Neural crest cell (in vitro differentiated cells): ENCODE data around the gene SENP6. TPM values are rescaled to one million over a fixed set of nuclear protein-coding genes. Genes with fewer than 3 reads are reported as not detected.

Source experiments
- DNase-seq: peaks from one replicate; pipeline ENCODE4 v3.0.0; 2021; ENCODE audit warnings: low read depth, mixed read lengths, low spot score
- H3K27ac Mint-ChIP-seq: one replicate; pipeline ENCODE4 v1.8.0; 2021; ENCODE audit warnings: mild to moderate bottlenecking, mixed read lengths; ENCODE audit not compliant: unreplicated experiment
- H3K27me3 Mint-ChIP-seq: 2 replicates; pipeline ENCODE4 v1.8.0; 2021; ENCODE audit warnings: low read depth, mild to moderate bottlenecking, mixed read lengths
- H3K36me3 Mint-ChIP-seq: 2 replicates; pipeline ENCODE4 v1.8.0; 2021; ENCODE audit warnings: low read depth, mild to moderate bottlenecking, mixed read lengths
- H3K4me1 Mint-ChIP-seq: 2 replicates; pipeline ENCODE4 v1.8.0; 2021; ENCODE audit warnings: mixed read lengths
- H3K4me3 Mint-ChIP-seq: one replicate; pipeline ENCODE4 v1.8.0; 2021; ENCODE audit warnings: mild to moderate bottlenecking, mixed read lengths
- H3K9me3 Mint-ChIP-seq: 2 replicates; pipeline ENCODE4 v1.8.0; 2021; ENCODE audit warnings: mixed read lengths
- total RNA-seq: library from RNA; stranded (reverse); gene quantifications from 2 replicates; pipeline ENCODE4 v1.2.1, GENCODE V29; 2021
- TF ChIP-seq, protein P1 (sequence below): fragments of 200-600 bp; sonication (generic); conservative IDR thresholded peaks from 2 replicates; pipeline ENCODE4 v1.5.0; 2021; ENCODE audit warnings: antibody characterized with exemption, mild to moderate bottlenecking

The SENP6 gene
- total RNA-seq, 1 donor from 2014 or later = 96.5 TPM

DNA sequence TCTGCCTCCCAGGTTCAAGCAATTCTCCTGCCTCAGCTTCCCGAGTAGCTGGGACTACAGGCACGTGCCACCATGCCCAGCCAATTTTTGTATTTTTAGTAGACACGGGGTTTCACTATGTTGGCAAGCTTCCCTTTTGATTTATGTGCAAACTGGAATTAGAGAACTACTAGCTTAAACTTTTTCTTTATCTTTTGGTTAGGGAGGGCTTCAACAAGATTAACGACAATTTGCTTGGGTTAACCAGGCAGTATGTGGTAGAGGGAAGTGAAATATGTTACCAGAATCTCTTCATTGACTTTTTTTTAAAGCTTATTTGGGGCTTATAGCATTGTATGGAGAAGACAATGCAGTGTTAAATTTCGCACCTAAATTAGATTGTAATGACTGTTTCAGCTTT lies 156.4 kb downstream of the SENP6 start:
- no peaks in the 10 kb centered on the region for H3K27me3 Mint-ChIP-seq
- no peak overlapping the region for H3K4me3 Mint-ChIP-seq
- H3K9me3 Mint-ChIP-seq = no peaks in the 10 kb centered on the region
- no peak for DNase-seq
- no peaks in the 10 kb centered on the region for H3K36me3 Mint-ChIP-seq
- no peak overlapping the region for H3K27ac Mint-ChIP-seq
- peaks cover 17% of the 10 kb centered on the region for H3K4me1 Mint-ChIP-seq
- TF ChIP-seq, protein P1, sequence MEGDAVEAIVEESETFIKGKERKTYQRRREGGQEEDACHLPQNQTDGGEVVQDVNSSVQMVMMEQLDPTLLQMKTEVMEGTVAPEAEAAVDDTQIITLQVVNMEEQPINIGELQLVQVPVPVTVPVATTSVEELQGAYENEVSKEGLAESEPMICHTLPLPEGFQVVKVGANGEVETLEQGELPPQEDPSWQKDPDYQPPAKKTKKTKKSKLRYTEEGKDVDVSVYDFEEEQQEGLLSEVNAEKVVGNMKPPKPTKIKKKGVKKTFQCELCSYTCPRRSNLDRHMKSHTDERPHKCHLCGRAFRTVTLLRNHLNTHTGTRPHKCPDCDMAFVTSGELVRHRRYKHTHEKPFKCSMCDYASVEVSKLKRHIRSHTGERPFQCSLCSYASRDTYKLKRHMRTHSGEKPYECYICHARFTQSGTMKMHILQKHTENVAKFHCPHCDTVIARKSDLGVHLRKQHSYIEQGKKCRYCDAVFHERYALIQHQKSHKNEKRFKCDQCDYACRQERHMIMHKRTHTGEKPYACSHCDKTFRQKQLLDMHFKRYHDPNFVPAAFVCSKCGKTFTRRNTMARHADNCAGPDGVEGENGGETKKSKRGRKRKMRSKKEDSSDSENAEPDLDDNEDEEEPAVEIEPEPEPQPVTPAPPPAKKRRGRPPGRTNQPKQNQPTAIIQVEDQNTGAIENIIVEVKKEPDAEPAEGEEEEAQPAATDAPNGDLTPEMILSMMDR = no peak

DNA sequence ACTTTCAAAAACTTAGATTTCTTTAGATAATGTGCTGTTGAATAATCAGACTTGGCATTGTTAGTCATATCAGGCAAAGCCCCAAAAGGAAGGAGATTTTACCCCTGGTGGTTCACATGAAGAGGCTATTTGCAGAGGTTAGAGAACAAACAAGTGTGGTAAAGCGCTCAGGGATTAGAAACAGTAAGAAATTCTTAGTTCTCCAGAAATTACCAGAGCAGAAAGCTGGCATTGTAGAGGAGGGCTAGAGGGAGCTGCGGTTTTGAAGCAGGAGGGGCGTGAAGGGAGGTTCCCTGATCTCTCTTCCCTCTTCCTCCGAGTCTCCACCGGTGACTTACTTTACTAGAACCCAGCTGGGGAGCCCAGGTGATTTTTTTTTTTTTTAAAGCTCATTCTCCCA lies 157.5 kb downstream of the SENP6 start:
- DNase-seq = no peak
- Mint-ChIP-seq H3K36me3 (no peaks in the 10 kb centered on the region), H3K27ac (no peak overlapping the region), H3K4me3 (no peak overlapping the region), H3K4me1 (peaks cover 17% of the 10 kb centered on the region), H3K27me3 (no peaks in the 10 kb centered on the region), H3K9me3 (no peaks in the 10 kb centered on the region)
- TF ChIP-seq, protein P1 = no peak

DNA sequence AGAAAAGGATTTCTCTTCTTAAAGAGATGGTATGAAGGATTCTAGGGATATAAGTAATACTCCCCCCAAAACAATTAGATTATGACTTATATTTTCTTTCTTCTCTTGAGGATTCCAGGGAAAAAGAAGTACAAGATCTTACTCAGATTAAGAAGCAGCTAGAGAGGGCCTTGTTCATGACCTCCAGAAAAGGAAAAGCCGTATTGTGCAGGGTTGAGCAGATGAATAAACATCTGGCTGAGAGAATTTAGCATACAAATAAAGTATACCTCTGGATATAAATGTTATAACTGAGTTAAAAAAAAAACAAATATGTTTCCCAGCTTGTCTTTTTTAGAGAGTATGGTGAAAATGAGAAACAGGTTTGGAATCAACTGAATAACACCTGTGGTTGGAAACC lies 158.6 kb downstream of the SENP6 start:
- H3K36me3 Mint-ChIP-seq = no peaks in the 10 kb centered on the region
- H3K27ac Mint-ChIP-seq = no peak overlapping the region
- TF ChIP-seq, protein P1 = no peak

DNA sequence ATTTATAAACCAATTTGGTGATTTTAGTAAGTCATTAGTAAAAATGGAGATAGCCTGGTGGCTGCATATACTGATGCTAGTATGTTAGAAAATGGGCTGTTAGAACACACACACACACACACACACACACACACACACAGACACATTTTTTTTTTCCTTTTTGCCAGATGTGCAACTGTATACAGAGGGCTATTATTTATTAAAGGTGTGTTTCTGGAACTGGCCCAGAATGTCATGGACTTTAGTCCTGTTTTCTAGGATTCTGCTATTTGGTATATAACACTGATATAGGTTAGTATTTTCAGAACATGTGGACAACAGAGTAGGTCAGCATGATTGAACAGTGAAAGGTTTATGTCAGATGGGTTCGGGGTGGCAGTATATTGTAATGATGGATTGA lies 159.8 kb downstream of the SENP6 start:
- H3K4me3 Mint-ChIP-seq = no peak overlapping the region
- TF ChIP-seq, protein P1 = no peak
- no peak overlapping the region for H3K27ac Mint-ChIP-seq
- no peaks in the 10 kb centered on the region for H3K27me3 Mint-ChIP-seq
- H3K9me3 Mint-ChIP-seq = no peaks in the 10 kb centered on the region
- H3K4me1 Mint-ChIP-seq = peaks cover 17% of the 10 kb centered on the region
- H3K36me3 Mint-ChIP-seq = no peaks in the 10 kb centered on the region
- no peak for DNase-seq

More for the DNA sequence above, 158.6 kb downstream of the SENP6 start:
- no peaks in the 10 kb centered on the region for H3K27me3 Mint-ChIP-seq
- H3K4me3 Mint-ChIP-seq = no peak overlapping the region
- no peak for DNase-seq
- peaks cover 17% of the 10 kb centered on the region for H3K4me1 Mint-ChIP-seq
- H3K9me3 Mint-ChIP-seq = no peaks in the 10 kb centered on the region

DNA sequence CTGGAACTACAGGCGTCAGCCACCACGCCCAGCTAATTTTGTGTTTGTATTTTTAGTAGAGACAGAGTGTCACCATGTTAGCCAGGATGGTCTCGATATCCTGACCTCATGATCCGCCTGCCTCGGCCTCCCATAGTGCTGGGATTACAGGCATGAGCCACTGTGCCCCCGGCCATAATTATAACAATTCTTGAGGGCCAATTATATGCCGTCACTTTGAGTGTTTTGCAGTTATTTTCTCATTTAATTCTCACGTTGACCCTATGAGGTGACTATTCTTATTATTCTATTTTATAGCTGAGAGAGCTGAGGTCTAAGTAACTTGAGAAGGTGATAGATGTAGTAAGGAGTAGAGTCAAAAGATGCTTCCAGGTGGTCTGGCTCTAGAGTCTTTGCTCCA lies 160.4 kb downstream of the SENP6 start:
- Mint-ChIP-seq H3K27me3 (no peaks in the 10 kb centered on the region), H3K4me1 (peaks cover 17% of the 10 kb centered on the region), H3K4me3 (no peak overlapping the region), H3K9me3 (no peaks in the 10 kb centered on the region), H3K27ac (no peak overlapping the region), H3K36me3 (no peaks in the 10 kb centered on the region)
- TF ChIP-seq, protein P1 = no peak
- DNase-seq = no peak

DNA sequence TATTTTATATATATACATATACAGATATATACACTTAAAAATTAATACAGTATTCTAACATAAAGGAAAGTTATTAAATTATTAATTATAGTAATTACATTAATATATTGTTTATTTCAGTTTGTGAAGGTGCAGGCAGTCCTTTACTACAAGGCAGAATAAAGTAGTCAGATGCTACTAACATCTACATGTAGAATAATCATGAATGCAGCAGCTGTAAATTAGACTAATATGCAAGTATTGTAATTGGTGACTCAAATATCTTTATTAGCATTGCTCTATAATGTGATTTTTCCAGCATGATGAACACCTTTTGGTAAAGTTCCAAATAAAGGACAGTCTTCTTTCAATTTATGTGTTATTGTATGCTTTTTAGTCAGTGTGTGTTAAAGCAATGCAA lies 164.7 kb downstream of the SENP6 start:
- no peaks in the 10 kb centered on the region for H3K36me3 Mint-ChIP-seq
- no peaks in the 10 kb centered on the region for H3K9me3 Mint-ChIP-seq
- TF ChIP-seq, protein P1 = no peak
- no peak overlapping the region for H3K4me3 Mint-ChIP-seq
- H3K27ac Mint-ChIP-seq = no peak overlapping the region
- H3K4me1 Mint-ChIP-seq = no peaks in the 10 kb centered on the region
- no peak for DNase-seq
- H3K27me3 Mint-ChIP-seq = no peaks in the 10 kb centered on the region
